H1 (cell line): ENCODE measurements around the gene MGAT5B. TPM values are rescaled to one million over a fixed set of nuclear protein-coding genes. Genes with fewer than 3 reads are reported as not detected.

Source experiments
- KDM5A ChIP-seq: fragments of 200-600 bp; IDR thresholded peaks from 2 replicates; pipeline ENCODE4 v1.7.1; 2012; ENCODE audit warnings: mild to moderate bottlenecking, low read length, inconsistent platforms, mixed read lengths
- polyA plus RNA-seq, 7 experiments: library from polyadenylated mRNA; depleted of rRNA in 3 of 7; stranded (reverse) in 5 of 7; unstranded in 2 of 7; fragments of >200 nt in 5 of 7; fragments of 200-250 nt in 2 of 7; gene quantifications; 1 replicate in 5 of 7; 2 replicates in 1 of 7; 4 replicates in 1 of 7; pipeline versions ENCODE4 v1.2.1 to v1.2.3, GENCODE V29; 2011 to 2013; ENCODE audit warnings: missing spikeins in 2 of 7, mixed read lengths in 2 of 7
- total RNA-seq: library from RNA; stranded (reverse); fragmentation: NEBNext Ultra II Directional; extraction: Animal tissue kit (Norgen Biotek cat#: 25700); gene quantifications from 2 replicates; pipeline ENCODE4 v1.2.1, GENCODE V29; 2021

Gene MGAT5B
- total and polyA plus RNA-seq, 2 of the 8 experiments (the other 6 are each of a cell fraction or from before 2014, with no cell fraction given): 7.9 to 8.2 TPM

DNA sequence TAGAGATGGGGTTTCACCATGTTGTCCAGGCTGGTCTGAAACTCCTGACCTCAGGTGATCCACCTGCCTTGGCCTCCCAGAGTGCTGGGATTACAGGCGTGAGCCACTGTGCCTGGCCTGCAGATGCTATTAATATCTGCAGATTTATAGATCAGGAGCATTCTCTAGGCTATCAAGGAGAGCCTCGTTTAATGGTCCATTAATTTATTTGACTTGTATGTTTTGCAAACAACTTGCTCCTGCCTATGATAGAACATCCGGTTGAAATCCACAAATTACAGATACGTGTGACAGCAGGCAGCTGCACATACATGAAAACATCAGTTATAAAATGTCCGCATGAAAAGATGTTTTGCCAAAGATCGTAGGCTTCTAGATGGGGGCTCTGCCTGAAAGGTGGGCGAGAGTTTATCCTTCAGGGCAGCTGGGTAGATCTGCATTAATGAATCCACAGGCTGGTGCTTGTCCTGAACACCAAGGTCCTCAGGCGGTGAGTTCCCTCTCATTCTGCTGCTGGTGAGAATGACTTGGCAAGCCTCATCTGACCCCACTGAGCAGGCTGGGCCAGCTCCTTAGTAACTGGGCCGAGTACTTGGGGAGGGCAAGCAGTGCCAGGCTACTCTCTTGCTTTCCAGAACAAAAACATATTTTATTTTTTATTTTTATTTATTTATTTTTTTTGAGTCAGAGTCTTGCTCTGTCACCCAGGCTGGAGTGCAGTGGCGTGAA is 37.1 kb upstream of the MGAT5B start (continued):
- no peak for TF ChIP-seq KDM5A
